GM10266 (cell line): ENCODE results near the gene BECN2.

Experiments
- DNase-seq: peaks from one replicate; pipeline ENCODE4 v3.0.0; 2012; ENCODE audit errors: extremely low spot score
- TF ChIP-seq, protein P1 (sequence below): IDR thresholded peaks from 2 replicates; pipeline ENCODE4 v1.5.1; 2012; ENCODE audit warnings: mild to moderate bottlenecking, low read depth; ENCODE audit not compliant: control insufficient read depth, insufficient read depth; ENCODE audit errors: missing control alignments

BECN2 gene

DNA sequence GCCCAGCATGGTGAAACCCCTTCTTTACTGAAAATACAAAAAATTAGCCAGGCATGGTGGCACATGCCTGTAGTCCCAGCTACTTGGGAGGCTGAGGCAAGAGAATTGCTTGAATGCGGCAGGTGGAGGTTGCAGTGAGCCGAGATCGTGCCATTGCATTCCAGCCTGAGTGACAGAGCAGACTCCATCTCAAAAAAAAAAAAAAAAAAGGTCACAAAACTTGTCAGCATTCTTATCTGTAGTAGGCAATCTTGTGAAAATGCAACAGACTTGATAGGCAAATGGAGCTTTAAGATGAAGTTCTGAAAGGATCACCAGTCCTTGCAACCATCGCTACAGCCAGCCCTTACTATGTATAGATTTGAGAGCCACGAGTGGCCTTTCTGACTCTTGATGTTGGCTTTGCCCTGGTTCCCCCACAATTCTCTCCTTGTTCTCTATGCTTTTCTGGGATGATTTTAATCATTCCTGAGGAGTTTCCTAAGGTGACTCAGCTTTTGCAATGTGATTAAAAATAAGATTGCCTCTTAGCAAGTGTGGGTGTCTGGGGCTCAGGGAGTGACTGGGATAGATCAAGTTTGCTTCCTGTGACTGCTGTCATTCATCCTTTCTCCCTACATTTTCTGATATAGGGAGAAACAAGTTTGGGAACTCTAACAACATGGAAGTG is 48.4 kb downstream of the BECN2 start:
- TF ChIP-seq, protein P1, sequence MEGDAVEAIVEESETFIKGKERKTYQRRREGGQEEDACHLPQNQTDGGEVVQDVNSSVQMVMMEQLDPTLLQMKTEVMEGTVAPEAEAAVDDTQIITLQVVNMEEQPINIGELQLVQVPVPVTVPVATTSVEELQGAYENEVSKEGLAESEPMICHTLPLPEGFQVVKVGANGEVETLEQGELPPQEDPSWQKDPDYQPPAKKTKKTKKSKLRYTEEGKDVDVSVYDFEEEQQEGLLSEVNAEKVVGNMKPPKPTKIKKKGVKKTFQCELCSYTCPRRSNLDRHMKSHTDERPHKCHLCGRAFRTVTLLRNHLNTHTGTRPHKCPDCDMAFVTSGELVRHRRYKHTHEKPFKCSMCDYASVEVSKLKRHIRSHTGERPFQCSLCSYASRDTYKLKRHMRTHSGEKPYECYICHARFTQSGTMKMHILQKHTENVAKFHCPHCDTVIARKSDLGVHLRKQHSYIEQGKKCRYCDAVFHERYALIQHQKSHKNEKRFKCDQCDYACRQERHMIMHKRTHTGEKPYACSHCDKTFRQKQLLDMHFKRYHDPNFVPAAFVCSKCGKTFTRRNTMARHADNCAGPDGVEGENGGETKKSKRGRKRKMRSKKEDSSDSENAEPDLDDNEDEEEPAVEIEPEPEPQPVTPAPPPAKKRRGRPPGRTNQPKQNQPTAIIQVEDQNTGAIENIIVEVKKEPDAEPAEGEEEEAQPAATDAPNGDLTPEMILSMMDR, result no peak
- DNase-seq, result no peak

DNA sequence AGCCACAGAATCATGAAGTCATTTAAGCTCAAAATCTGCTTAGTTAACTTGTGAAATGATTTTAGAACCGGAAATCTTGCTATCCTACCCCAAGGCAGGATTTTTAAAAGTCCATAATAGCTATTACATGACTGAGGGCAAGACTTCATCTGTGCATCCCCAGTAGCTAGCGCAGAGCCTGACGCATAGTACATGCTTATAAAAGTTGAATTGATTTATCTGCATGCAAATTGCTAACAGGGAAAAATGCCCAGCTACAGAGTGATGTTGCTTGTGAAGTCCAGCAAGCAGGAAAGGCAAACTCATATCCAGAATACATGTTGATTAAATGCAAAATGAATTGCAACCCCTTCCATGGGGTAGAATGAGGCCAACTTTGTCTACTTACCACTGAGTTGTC is 49.4 kb downstream of the BECN2 start:
- TF ChIP-seq, protein P1, result no peak
- DNase-seq, result no peak
